SK-N-MC (cell line): Measurements from ENCODE around the gene CADPS.

ENCODE experiments used
- DNase-seq: peaks from one replicate; pipeline ENCODE4 v3.0.0-alpha.2; 2011; ENCODE audit warnings: low read depth, low spot score
- H3K27ac ChIP-seq: fragments of 200-600 bp; sonication (generic); 2 replicates; pipeline ENCODE4 v1.5.1; 2016; ENCODE audit warnings: mixed run types
- H3K36me3 ChIP-seq: fragments of 200-600 bp; sonication (generic); 2 replicates; pipeline ENCODE4 v1.6.1; 2017; ENCODE audit warnings: antibody characterized with exemption, low read length, mixed read lengths; ENCODE audit not compliant: insufficient read depth
- H3K4me3 ChIP-seq: fragments of 200-600 bp; sonication (generic); 2 replicates; pipeline ENCODE4 v1.5.1; 2016
- H3K9ac ChIP-seq: fragments of 200-600 bp; sonication (generic); 2 replicates; pipeline ENCODE4 v1.8.0; 2017; ENCODE audit warnings: mixed run types, mixed read lengths; ENCODE audit not compliant: insufficient read length
- H3K9me3 ChIP-seq: fragments of 200-600 bp; sonication (generic); 2 replicates; pipeline ENCODE4 v1.6.1; 2017; ENCODE audit warnings: low read depth, mild to moderate bottlenecking, antibody characterized with exemption, low read length, moderate library complexity, mixed read lengths
- EZH2 ChIP-seq: fragments of 200-600 bp; sonication (generic); IDR thresholded peaks from one replicate; pipeline ENCODE4 v1.6.1; 2017; ENCODE audit warnings: antibody characterized with exemption
- FOXP2 ChIP-seq: optimal IDR thresholded peaks from 2 replicates; pipeline ENCODE3; 2011; ENCODE audit warnings: mild to moderate bottlenecking, moderate library complexity; ENCODE audit not compliant: insufficient read depth; ENCODE audit errors: extremely low read length, control extremely low read depth
- POLR2AphosphoS5 ChIP-seq: IDR thresholded peaks from 2 replicates; pipeline ENCODE4 v1.6.1; 2012; ENCODE audit warnings: mild to moderate bottlenecking, low read depth, low read length, borderline replicate concordance

Gene CADPS

DNA sequence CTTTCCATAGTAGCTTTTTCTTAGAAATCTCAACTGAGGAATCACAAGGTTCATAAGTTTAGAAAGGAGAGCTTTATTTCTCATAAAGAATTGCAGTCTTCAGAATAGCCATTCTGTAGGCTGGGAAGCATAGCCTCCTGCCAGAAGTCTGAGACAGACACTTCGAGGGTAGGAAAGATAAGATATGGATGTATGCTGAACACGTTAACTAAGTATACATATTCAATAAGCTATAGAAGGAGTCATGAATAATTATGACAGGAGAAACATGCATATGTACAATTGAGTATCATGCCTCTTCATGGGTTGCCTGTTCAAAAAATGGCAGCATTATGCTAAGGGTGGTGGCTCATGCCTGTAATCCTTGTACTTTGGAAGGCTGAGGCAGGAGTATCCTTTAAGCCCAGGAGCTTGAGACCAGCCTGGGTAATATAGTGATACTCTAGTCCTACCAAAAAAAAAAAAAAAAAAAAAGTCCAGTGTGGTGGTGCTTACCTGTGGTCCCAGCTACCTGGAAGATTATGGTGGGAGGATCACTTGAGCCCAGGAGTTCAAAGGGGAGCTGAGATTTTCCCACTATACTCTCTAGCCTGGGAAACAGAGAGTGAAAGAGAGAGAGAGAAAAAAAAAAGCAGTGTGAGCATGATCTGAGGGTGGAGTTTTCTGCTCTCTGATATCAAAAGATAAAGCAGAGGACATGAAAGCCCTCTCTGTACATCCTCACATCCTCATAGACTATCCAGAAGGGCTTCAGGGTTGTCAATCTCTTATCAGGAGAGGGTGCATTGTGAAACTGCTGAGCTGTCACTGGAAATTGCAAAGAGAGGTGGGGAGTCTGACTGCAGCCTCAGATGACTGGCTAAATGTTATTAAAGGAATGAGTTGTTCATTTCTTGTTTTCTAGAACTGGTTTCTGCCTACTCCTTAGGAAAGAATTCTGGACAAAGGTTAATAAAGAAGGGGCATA, 23.6 kb upstream of the CADPS start:
- no peak overlapping the region for H3K4me3 ChIP-seq
- H3K9me3 ChIP-seq: no peaks in the 10 kb centered on the region
- TF ChIP-seq EZH2: no peak
- TF ChIP-seq POLR2AphosphoS5: no peak
- H3K27ac ChIP-seq: no peak overlapping the region
- no peaks in the 10 kb centered on the region for H3K36me3 ChIP-seq
- H3K9ac ChIP-seq: no peak overlapping the region
- DNase-seq: no peak

- no peaks in the 10 kb centered on the region for H3K36me3 ChIP-seq
- no peak overlapping the region for H3K4me3 ChIP-seq
- H3K9ac ChIP-seq: no peak overlapping the region
- H3K27ac ChIP-seq: no peak overlapping the region
- TF ChIP-seq EZH2: no peak
- no peak for TF ChIP-seq POLR2AphosphoS5
- TF ChIP-seq FOXP2: no peak
- H3K9me3 ChIP-seq: no peaks in the 10 kb centered on the region
- DNase-seq: no peak
These were observed 20.7 kb upstream of the CADPS start for GRCh38 chr3:62895901-62896300.

- Histone ChIP-seq H3K9ac (no peak overlapping the region), H3K9me3 (no peaks in the 10 kb centered on the region), H3K4me3 (no peak overlapping the region), H3K27ac (no peak overlapping the region), H3K36me3 (no peaks in the 10 kb centered on the region)
- DNase-seq: no peak
- TF ChIP-seq POLR2AphosphoS5: no peak
- no peak for TF ChIP-seq FOXP2
- TF ChIP-seq EZH2: no peak
These were observed 17.7 kb upstream of the CADPS start for GRCh38 chr3:62892951-62893350.

DNA sequence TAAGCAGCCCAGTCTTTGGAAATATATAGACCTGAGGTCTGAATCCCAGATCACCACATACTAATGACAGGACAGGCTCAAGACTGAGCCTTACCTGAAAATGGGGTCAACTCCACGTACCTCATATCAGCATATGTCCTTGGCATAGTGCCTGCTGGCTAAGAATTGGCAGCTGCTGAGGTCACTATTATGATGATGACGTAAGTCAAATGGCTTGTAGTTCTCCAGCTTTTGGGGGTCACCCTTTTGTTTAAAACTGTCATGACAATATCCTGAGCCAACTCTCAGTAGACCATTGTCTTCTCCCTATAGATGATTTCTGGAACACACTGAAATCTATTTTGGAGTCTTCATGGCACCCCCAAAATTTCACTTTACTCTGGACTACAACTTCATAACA, 16.8 kb upstream of the CADPS start:
- H3K9me3 ChIP-seq: no peaks in the 10 kb centered on the region
- H3K27ac ChIP-seq: no peak overlapping the region
- TF ChIP-seq EZH2 (no peak), FOXP2 (no peak), POLR2AphosphoS5 (no peak)
- H3K9ac ChIP-seq: no peak overlapping the region
- no peak overlapping the region for H3K4me3 ChIP-seq
- no peaks in the 10 kb centered on the region for H3K36me3 ChIP-seq
- DNase-seq: no peak

GRCh38 chr3:62888778-62889177, 13.6 kb upstream of the CADPS start:
- no peak overlapping the region for H3K27ac ChIP-seq
- no peak overlapping the region for H3K4me3 ChIP-seq
- no peaks in the 10 kb centered on the region for H3K36me3 ChIP-seq
- no peak for DNase-seq
- TF ChIP-seq FOXP2: no peak
- no peak for TF ChIP-seq EZH2
- TF ChIP-seq POLR2AphosphoS5: no peak
- H3K9ac ChIP-seq: no peak overlapping the region
- no peaks in the 10 kb centered on the region for H3K9me3 ChIP-seq

DNA sequence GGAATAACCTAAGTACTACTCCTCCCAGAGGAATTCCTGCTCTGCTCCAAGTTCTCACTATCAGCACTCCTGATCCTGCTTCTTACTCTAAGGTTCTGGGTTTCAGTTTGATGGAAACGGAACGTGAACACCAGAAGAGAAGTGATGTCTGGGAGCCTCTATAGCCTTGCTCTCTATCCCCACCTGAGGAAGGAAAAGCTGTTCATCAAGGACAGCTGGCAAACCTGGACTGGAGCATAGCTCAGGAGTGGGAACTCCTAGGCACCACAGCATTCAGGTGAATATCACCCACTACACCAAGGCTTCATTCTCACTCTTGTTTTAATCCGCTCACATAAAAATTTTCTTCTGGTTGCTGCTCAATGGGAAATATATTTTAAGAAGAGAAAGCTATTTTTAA, 13.0 kb upstream of the CADPS start:
- Histone ChIP-seq H3K4me3 (no peak overlapping the region), H3K27ac (no peak overlapping the region), H3K36me3 (no peaks in the 10 kb centered on the region), H3K9ac (no peak overlapping the region), H3K9me3 (no peaks in the 10 kb centered on the region)
- TF ChIP-seq EZH2: no peak
- no peak for TF ChIP-seq FOXP2
- no peak for TF ChIP-seq POLR2AphosphoS5
- no peak for DNase-seq

- TF ChIP-seq FOXP2: no peak
- no peak for TF ChIP-seq EZH2
- TF ChIP-seq POLR2AphosphoS5: no peak
- Histone ChIP-seq H3K27ac (no peak overlapping the region), H3K9ac (no peak overlapping the region), H3K36me3 (no peaks in the 10 kb centered on the region), H3K4me3 (no peak overlapping the region), H3K9me3 (no peaks in the 10 kb centered on the region)
- DNase-seq: no peak
These were observed 9.9 kb upstream of the CADPS start for GRCh38 chr3:62885136-62885535.

DNA sequence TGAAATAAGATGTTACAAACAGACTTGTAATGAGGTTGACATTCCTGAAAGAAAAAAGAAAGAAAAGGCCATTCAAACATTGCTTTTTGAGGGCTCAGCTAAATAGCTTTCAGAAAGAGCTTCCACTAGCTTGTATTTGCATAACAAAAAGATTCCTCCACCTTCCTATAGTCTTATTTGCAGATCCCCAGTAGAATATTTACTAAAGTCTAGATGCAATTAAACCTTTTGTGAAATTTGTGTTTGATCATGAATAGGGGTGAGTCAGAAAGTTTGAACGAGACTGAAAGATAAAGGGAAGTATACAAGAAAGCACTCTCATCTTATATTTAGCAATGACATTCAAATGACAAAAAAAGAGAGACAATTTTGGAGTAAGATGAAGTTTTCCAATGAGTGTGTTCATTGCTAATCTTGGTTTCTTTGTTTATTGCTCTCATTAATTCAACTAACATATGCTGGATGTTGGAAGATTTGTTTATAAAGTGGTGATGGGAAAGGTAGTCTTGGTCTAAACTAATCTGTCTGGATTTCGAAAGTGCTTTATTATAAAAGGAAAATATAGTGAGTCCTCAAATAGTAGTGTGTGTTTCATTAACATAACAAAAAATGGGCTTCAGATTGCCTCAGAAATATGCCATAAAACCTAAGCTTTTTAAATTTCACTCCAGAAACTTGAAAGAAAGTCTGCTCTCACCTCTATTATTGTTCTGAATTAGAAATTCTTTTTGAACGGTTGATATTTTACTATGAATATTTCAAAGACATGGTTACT, 9.1 kb upstream of the CADPS start:
- TF ChIP-seq EZH2 (no peak), FOXP2 (no peak), POLR2AphosphoS5 (no peak)
- H3K4me3 ChIP-seq: no peak overlapping the region
- H3K9ac ChIP-seq: no peak overlapping the region
- DNase-seq: no peak
- no peak overlapping the region for H3K27ac ChIP-seq
- no peaks in the 10 kb centered on the region for H3K9me3 ChIP-seq
- H3K36me3 ChIP-seq: no peaks in the 10 kb centered on the region
